ENCODE results near the gene DISP3.

DNA sequence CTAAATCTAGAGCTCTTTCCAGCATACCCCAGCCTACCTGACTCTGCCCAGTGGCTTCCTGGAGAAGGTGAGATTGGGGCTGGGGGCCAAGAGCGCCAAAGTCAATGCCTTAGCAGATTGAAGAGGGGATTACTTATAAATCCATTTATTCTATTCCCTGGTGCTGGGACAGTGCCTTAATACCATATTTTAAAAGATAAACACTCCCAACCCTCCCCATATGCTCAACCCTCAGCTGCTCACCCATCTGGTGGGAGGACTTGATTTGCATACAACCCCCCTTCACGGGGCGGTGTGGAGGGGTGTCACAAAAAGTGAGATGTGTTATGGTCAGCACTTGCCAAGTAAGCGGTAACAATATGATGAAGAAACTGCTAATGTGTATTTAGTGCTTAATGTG is 3.2 kb upstream of the DISP3 start:
- no peak for TF ChIP-seq EP300 (IDR thresholded peaks at IDR 0.05)
- TF ChIP-seq, protein P1, sequence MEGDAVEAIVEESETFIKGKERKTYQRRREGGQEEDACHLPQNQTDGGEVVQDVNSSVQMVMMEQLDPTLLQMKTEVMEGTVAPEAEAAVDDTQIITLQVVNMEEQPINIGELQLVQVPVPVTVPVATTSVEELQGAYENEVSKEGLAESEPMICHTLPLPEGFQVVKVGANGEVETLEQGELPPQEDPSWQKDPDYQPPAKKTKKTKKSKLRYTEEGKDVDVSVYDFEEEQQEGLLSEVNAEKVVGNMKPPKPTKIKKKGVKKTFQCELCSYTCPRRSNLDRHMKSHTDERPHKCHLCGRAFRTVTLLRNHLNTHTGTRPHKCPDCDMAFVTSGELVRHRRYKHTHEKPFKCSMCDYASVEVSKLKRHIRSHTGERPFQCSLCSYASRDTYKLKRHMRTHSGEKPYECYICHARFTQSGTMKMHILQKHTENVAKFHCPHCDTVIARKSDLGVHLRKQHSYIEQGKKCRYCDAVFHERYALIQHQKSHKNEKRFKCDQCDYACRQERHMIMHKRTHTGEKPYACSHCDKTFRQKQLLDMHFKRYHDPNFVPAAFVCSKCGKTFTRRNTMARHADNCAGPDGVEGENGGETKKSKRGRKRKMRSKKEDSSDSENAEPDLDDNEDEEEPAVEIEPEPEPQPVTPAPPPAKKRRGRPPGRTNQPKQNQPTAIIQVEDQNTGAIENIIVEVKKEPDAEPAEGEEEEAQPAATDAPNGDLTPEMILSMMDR (IDR thresholded peaks at IDR 0.05) = no peak
- no peak for TF ChIP-seq POLR2A (IDR thresholded peaks at IDR 0.05)
